Adrenal gland (tissue), 12 donors: ENCODE results near the gene FNDC3B. TPM values are rescaled to one million over a fixed set of nuclear protein-coding genes. Genes with fewer than 3 reads are reported as not detected.

Experiments used
- DNase-seq, 7 donors: peaks; one replicate each; pipeline ENCODE4 v3.0.0-alpha.2; 2019 to 2020
- H3K27ac ChIP-seq, 5 donors: fragments of 200-600 bp; sonication (generic) in 4 of 5; 1 replicate in 3 of 5; 2 replicates in 2 of 5; pipeline versions ENCODE4 v1.5.1 to v1.8.0; 2016 to 2020; ENCODE audit warnings: mild to moderate bottlenecking in 1 of 5
- H3K27me3 ChIP-seq: fragments of 200-600 bp; 2 replicates; pipeline ENCODE4 v1.8.0; 2021
- H3K36me3 ChIP-seq, 2 donors: fragments of 200-600 bp; replicated peaks in 1 of 2; 1 replicate in 1 of 2; 2 replicates in 1 of 2; pipeline versions ENCODE4 v1.5.1 to v1.8.0; 2018 to 2022
- H3K4me1 ChIP-seq, 2 donors: fragments of 200-600 bp; replicated peaks in 1 of 2; 1 replicate in 1 of 2; 2 replicates in 1 of 2; pipeline versions ENCODE4 v1.5.1 to v1.8.0; 2018 to 2021
- H3K4me3 ChIP-seq, 4 donors: fragments of 200-600 bp; sonication (generic) in 3 of 4; one replicate each; pipeline ENCODE4 v1.5.1; 2016 to 2018
- H3K9me3 ChIP-seq, 3 donors: fragments of 200-600 bp; sonication (generic) in 1 of 3; replicated peaks in 1 of 3; 1 replicate in 2 of 3; 2 replicates in 1 of 3; pipeline versions ENCODE4 v1.5.1 to v1.8.0; 2016 to 2021
- POLR2A ChIP-seq, 2 donors: fragments of 450-650 bp; IDR thresholded peaks; one replicate each; pipeline ENCODE4 v1.6.1; 2017; ENCODE audit warnings: antibody characterized with exemption in 2 of 2, mild to moderate bottlenecking in 2 of 2, moderate library complexity in 1 of 2
- WGBS, 4 donors: extraction: QIAGEN DNeasy Blood & Tissue Kit in 2 of 4; methylation state at CpG; one replicate each; pipeline versions ENCODE4 v1.1.5 to v1.1.7; 2013 to 2017; 5-methylcytosine and 5-hydroxymethylcytosine counted together
- intact Hi-C, 2 donors: fragments of 100-400 bp; cut with DNase I; formaldehyde crosslinking; loops; one replicate each; pipeline versions ENCODE4 v1.14.1 to v1.15.0; 2022 to 2023
- polyA plus RNA-seq, 3 donors: library from polyadenylated mRNA; stranded (reverse); fragments of 200-250 nt in 2 of 3; fragments of 350-450 nt in 1 of 3; fragmentation: Illumina TruSeq in 1 of 3; extraction: RNeasy Lipid Tissue Mini Kit (QIAGEN cat#74804) in 1 of 3; gene quantifications; one replicate each; pipeline ENCODE4 v1.2.3, GENCODE V29; 2013 to 2014
- total RNA-seq, 9 donors: library from RNA; depleted of rRNA in 4 of 9; stranded (reverse); fragments of >200 nt in 4 of 9; fragments of 120-200 nt in 1 of 9; fragmentation: NEBNext Ultra II Directional in 1 of 9; extraction: Animal tissue kit (Norgen Biotek cat#: 25700) in 1 of 9; gene quantifications; one replicate each; pipeline versions ENCODE4 v1.1.0 to v1.2.4, GENCODE V29; 2013 to 2023
- TF ChIP-seq, protein P1 (sequence below), 6 experiments: fragments of 450-650 bp in 4 of 6; fragments of 200-600 bp in 2 of 6; sonication (generic) in 1 of 6; IDR thresholded peaks; 1 replicate in 5 of 6; 2 replicates in 1 of 6; pipeline versions ENCODE4 v1.5.1 to v1.8.0; 2016 to 2021; ENCODE audit warnings: antibody characterized with exemption in 6 of 6, mild to moderate bottlenecking in 2 of 6, moderate library complexity in 1 of 6
- donor health status: healthy with polysubstance abuse.
- donor health status: Bipolar disorder and iron deficiency.
- donor health status: DM: yes; HTN: yes; CAD: no.
- donor health status: DM: no; HTN: no; CAD: no.
- donor health status: DM: no; HTN: no; CAD: no.
- donor health status: DM: yes; HTN: yes; CAD: no.

The FNDC3B gene
- total and polyA plus RNA-seq, 12 donors: 9.9 to 228 (median 105) TPM

- WGBS, 4 donors: 91 to 98% (median 94%) methylated on average over 8 of the region's 8 CpGs
- TF ChIP-seq POLR2A (IDR thresholded peaks at IDR 0.05): no peak
- TF ChIP-seq, protein P1, sequence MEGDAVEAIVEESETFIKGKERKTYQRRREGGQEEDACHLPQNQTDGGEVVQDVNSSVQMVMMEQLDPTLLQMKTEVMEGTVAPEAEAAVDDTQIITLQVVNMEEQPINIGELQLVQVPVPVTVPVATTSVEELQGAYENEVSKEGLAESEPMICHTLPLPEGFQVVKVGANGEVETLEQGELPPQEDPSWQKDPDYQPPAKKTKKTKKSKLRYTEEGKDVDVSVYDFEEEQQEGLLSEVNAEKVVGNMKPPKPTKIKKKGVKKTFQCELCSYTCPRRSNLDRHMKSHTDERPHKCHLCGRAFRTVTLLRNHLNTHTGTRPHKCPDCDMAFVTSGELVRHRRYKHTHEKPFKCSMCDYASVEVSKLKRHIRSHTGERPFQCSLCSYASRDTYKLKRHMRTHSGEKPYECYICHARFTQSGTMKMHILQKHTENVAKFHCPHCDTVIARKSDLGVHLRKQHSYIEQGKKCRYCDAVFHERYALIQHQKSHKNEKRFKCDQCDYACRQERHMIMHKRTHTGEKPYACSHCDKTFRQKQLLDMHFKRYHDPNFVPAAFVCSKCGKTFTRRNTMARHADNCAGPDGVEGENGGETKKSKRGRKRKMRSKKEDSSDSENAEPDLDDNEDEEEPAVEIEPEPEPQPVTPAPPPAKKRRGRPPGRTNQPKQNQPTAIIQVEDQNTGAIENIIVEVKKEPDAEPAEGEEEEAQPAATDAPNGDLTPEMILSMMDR (IDR thresholded peaks at IDR 0.05): no peak
- no peak overlapping the region for H3K27ac ChIP-seq
Measured at GRCh38 chr3:172147113-172147818, 107.9 kb downstream of the FNDC3B start.

GRCh38 chr3:172148241-172148640, 108.9 kb downstream of the FNDC3B start:
- intact Hi-C loops: no loop called here
- TF ChIP-seq, protein P1 (IDR thresholded peaks at IDR 0.05): no peak
- TF ChIP-seq POLR2A (IDR thresholded peaks at IDR 0.05): no peak
- Histone ChIP-seq H3K27me3 (no peaks in the 10 kb centered on the region), H3K27ac (no peak overlapping the region), H3K9me3 (no peaks in the 10 kb centered on the region), H3K4me3 (no peak overlapping the region), H3K4me1 (peaks cover 21 to 45% of the 10 kb centered on the region in 2 donors), H3K36me3 (no peaks in the 10 kb centered on the region)
- 81 to 87% (median 86%) methylated on average over 2 of the region's 2 CpGs for WGBS, 4 donors
- DNase-seq: no peak

More at GRCh38 chr3:172147113-172147818, 107.9 kb downstream of the FNDC3B start:
- Histone ChIP-seq H3K4me1 (peaks cover 19 to 45% of the 10 kb centered on the region in 2 donors), H3K27me3 (no peaks in the 10 kb centered on the region), H3K9me3 (no peaks in the 10 kb centered on the region), H3K36me3 (no peaks in the 10 kb centered on the region), H3K4me3 (no peak overlapping the region)
- no peak for DNase-seq
- intact Hi-C loops: no loop called here

DNA sequence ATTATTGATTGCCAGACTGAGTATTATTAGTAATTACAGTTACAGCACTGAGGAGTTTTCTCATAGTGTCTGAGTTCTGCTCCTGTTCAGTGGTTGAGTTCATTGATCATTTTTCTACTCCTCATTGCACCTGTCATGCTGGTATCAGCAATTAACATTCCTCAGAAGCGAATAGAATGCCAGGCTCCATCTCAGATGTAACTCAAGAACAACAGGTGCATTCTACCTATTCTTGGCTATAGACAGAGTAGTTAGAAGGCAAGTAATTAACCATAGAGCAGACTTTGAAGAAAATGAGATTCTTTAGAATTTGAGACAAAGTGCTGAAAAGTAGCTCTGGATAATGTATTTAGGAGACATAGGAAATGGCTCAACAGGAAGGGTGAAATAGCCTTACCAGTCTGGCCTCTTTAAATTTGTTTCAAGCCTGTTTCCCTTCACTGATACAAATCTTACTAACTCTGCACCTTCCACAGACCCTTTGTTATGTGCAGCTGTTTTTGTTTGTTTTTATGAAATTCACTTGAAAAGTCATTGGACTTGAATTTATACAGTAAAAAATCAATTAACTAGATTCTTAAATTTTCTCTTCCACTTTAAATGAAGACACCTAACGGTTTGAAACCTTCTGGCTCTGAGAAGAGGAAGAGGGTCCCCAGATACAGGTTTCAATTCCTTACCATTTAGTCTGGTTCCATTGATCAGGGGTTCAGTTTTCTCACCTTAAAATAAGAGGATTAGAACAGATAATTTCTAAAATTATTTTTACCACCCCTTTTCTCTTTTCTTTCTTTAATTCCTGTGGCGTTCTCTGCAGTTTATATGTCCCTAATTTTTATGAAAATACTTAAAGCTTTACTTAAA, 109.6 kb downstream of the FNDC3B start:
- no peak for DNase-seq
- Histone ChIP-seq H3K9me3 (no peaks in the 10 kb centered on the region), H3K4me3 (no peak overlapping the region), H3K27ac (no peak overlapping the region), H3K36me3 (no peaks in the 10 kb centered on the region), H3K27me3 (no peaks in the 10 kb centered on the region), H3K4me1 (peaks cover 28 to 51% of the 10 kb centered on the region in 2 donors)
- intact Hi-C loops: no loop called here
- WGBS, 4 donors: 86 to 95% (median 90%) methylated on average over 3 of the region's 3 CpGs
- TF ChIP-seq, protein P1 (IDR thresholded peaks at IDR 0.05): no peak
- no peak for TF ChIP-seq POLR2A (IDR thresholded peaks at IDR 0.05)

GRCh38 chr3:172150268-172150667, 110.9 kb downstream of the FNDC3B start:
- TF ChIP-seq, protein P1 (IDR thresholded peaks at IDR 0.05): no peak
- no peak for TF ChIP-seq POLR2A (IDR thresholded peaks at IDR 0.05)
- Histone ChIP-seq H3K4me3 (no peak overlapping the region), H3K27ac (no peak overlapping the region), H3K27me3 (no peaks in the 10 kb centered on the region), H3K36me3 (no peaks in the 10 kb centered on the region), H3K9me3 (no peaks in the 10 kb centered on the region), H3K4me1 (peaks cover 26 to 57% of the 10 kb centered on the region in 2 donors)
- DNase-seq: no peak
- WGBS, 4 donors: 82 to 96% (median 87%) methylated on average over 3 of the region's 3 CpGs
- intact Hi-C loops: no loop called here
